NCI-H2196 (cell line): Measurements from ENCODE around the gene FXYD3.
"Not testable (repeated sequence)": the region's sequence is repeated elsewhere in the genome, so short reads cannot be mapped to it uniquely, and the experiment has no call there.

Experiments
- DNase-seq: peaks from one replicate; lab custom pipeline; 2025; ENCODE audit not compliant: unreplicated experiment; lab: John Stamatoyannopoulos, UW

FXYD3 gene

GRCh38 chr19:35140962-35141836 is 25.6 kb downstream of the FXYD3 start:
- DNase-seq: peak; percentile 91

- DNase-seq: no peak
These were observed 26.4 kb downstream of the FXYD3 start for GRCh38 chr19:35141837-35142605.

- peak; percentile 71 for DNase-seq
These were observed 27.1 kb downstream of the FXYD3 start for GRCh38 chr19:35142606-35143230.

GRCh38 chr19:35143231-35143715 is 27.6 kb downstream of the FXYD3 start, which contains the start of gene FXYD7:
TSS of gene FXYD7 (plus strand) at chr19:35143255. CDS start at chr19:35143334, 79 bp downstream.
- DNase-seq: no peak

GRCh38 chr19:35143818-35144217 is 28.2 kb downstream of the FXYD3 start:
- DNase-seq: no peak

- no peak for DNase-seq
These were observed 28.6 kb downstream of the FXYD3 start for GRCh38 chr19:35144259-35144599.

- DNase-seq: peak; percentile 54
These were observed 29.2 kb downstream of the FXYD3 start for GRCh38 chr19:35144600-35145436.

GRCh38 chr19:35146746-35147459 is 31.3 kb downstream of the FXYD3 start:
- DNase-seq: no peak

GRCh38 chr19:35149463-35149862 is 33.8 kb downstream of the FXYD3 start:
- DNase-seq: no peak

GRCh38 chr19:35150445-35150844 is 34.8 kb downstream of the FXYD3 start:
- DNase-seq: no peak

GRCh38 chr19:35151273-35152065 is 35.8 kb downstream of the FXYD3 start:
- no peak for DNase-seq

GRCh38 chr19:35153129-35153522 is 37.5 kb downstream of the FXYD3 start:
- DNase-seq: not testable (repeated sequence)

GRCh38 chr19:35153701-35154524 is 38.3 kb downstream of the FXYD3 start:
- peak; percentile 17 for DNase-seq

- peak; percentile 18 for DNase-seq
These were observed 39.1 kb downstream of the FXYD3 start, which contains the start of gene FXYD5 for GRCh38 chr19:35154525-35155406. TSS of gene FXYD5 (plus strand) at chr19:35154735. CDS start at chr19:35155551, 816 bp downstream.

- DNase-seq: no peak
These were observed 39.8 kb downstream of the FXYD3 start for GRCh38 chr19:35155441-35155840.

GRCh38 chr19:35155981-35156672 is 40.5 kb downstream of the FXYD3 start:
- no peak for DNase-seq

- DNase-seq: no peak
These were observed 41.0 kb downstream of the FXYD3 start for GRCh38 chr19:35156673-35157014.
